Measurements from ENCODE around the gene TMPRSS4.

The TMPRSS4 gene

DNA sequence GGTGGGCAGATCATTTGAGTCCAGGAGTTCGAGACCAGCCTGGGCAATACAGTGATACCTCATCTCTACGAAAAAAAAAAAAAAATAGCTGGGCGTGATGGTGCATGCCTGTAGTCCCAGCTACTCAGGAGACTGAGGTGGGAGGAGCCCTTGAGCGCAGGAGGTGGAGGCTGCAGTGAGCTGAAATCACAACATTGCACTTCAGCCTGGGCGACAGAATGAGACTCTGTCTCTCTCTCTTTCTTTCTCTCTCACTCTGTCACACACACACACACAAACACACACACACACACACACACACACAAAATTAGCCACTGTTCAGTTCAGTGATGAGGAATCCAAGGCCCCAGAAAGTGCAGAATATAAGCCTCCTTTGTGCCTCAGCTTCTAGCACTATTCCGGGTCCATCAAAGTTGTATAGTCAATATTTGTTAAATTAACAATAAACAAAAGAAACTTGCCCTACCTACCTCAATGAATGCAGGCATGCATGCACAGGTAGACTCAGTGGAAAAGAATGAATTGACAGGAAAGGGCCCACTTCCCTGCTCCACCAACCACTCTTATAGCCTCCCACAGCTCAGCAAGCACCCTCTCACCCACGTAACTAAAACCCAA is 13.8 kb downstream of the TMPRSS4 start:
- Histone ChIP-seq H3K4me3 (ENCODE audit: low read length, poor library complexity, severe bottlenecking) (no peak overlapping the region), H3K9ac (ENCODE audit: low read depth, low read length, poor library complexity, severe bottlenecking) (no peak overlapping the region)

DNA sequence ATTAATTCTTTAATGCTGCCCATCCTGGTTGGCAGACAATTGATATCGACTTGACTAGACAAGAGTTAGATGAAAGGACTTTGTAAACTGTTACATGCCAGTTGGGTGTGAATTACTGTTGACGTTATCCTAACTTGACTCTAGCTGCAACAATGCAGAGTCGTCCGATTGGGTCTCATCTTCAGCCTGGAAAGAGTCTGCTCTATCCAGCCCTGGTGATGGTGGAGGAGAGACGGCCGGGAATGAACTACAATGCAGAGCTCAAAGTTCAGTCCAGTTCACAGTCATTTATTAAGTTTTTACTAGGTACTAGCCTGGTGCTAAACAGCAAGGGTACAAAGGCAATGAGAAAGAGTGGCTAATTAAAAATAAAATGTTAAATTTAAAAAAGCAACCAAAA is 14.8 kb downstream of the TMPRSS4 start:
- Histone ChIP-seq H3K4me2 (ENCODE audit: low read depth, low read length, poor library complexity, severe bottlenecking) (no peak overlapping the region), H3F3A (ENCODE audit: low read depth) (no peaks in the 10 kb centered on the region), H2AFZ (ENCODE audit: low read length) (no peak overlapping the region), H3K36me3 (ENCODE audit: insufficient read depth, low read length) (no peaks in the 10 kb centered on the region), H3K9me3 (ENCODE audit: insufficient read depth, low read depth, low read length) (peaks cover 7% of the 10 kb centered on the region; the same call in 1 of the 2 replicates), H3K79me2 (ENCODE audit: insufficient read depth, low read length) (no peaks in the 10 kb centered on the region), H3K9me2 (replicated peaks; ENCODE audit: low read depth, low read length) (no peaks in the 10 kb centered on the region), H3K27me3 (ENCODE audit: insufficient read depth, low read length, poor library complexity, severe bottlenecking) (no peaks in the 10 kb centered on the region), H3K9ac (ENCODE audit: low read depth, low read length, poor library complexity, severe bottlenecking) (no peak overlapping the region), H3K4me1 (ENCODE audit: insufficient read depth, low read length, poor library complexity, severe bottlenecking) (no peaks in the 10 kb centered on the region), H3K4me3 (ENCODE audit: low read length, poor library complexity, severe bottlenecking) (no peak overlapping the region), H4K20me1 (ENCODE audit: insufficient read depth, low read length, poor library complexity, severe bottlenecking) (no peaks in the 10 kb centered on the region)
- TF ChIP-seq, protein P1, sequence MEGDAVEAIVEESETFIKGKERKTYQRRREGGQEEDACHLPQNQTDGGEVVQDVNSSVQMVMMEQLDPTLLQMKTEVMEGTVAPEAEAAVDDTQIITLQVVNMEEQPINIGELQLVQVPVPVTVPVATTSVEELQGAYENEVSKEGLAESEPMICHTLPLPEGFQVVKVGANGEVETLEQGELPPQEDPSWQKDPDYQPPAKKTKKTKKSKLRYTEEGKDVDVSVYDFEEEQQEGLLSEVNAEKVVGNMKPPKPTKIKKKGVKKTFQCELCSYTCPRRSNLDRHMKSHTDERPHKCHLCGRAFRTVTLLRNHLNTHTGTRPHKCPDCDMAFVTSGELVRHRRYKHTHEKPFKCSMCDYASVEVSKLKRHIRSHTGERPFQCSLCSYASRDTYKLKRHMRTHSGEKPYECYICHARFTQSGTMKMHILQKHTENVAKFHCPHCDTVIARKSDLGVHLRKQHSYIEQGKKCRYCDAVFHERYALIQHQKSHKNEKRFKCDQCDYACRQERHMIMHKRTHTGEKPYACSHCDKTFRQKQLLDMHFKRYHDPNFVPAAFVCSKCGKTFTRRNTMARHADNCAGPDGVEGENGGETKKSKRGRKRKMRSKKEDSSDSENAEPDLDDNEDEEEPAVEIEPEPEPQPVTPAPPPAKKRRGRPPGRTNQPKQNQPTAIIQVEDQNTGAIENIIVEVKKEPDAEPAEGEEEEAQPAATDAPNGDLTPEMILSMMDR (conservative IDR thresholded peaks at IDR 0.05; ENCODE audit: low read length) = no peak
- TF ChIP-seq EZH2phosphoT487 (IDR thresholded peaks at IDR 0.05; ENCODE audit: borderline replicate concordance) = no peak

More for the DNA sequence above, 13.8 kb downstream of the TMPRSS4 start:
- H3K4me2 ChIP-seq (ENCODE audit: low read depth, low read length, poor library complexity, severe bottlenecking) = no peak overlapping the region
- H3K79me2 ChIP-seq (ENCODE audit: insufficient read depth, low read length) = no peaks in the 10 kb centered on the region
- no peaks in the 10 kb centered on the region for H3K36me3 ChIP-seq (ENCODE audit: insufficient read depth, low read length)
- TF ChIP-seq, protein P1 (conservative IDR thresholded peaks at IDR 0.05; ENCODE audit: low read length) = no peak
- no peak for TF ChIP-seq EZH2phosphoT487 (IDR thresholded peaks at IDR 0.05; ENCODE audit: borderline replicate concordance)
- no peaks in the 10 kb centered on the region for H3K4me1 ChIP-seq (ENCODE audit: insufficient read depth, low read length, poor library complexity, severe bottlenecking)
- no peak overlapping the region for H2AFZ ChIP-seq (ENCODE audit: low read length)
- no peaks in the 10 kb centered on the region for H3K27me3 ChIP-seq (ENCODE audit: insufficient read depth, low read length, poor library complexity, severe bottlenecking)
- H3F3A ChIP-seq (ENCODE audit: low read depth) = no peaks in the 10 kb centered on the region
- no peaks in the 10 kb centered on the region for H3K9me2 ChIP-seq (replicated peaks; ENCODE audit: low read depth, low read length)
- H3K9me3 ChIP-seq (ENCODE audit: insufficient read depth, low read depth, low read length) = peaks cover 7% of the 10 kb centered on the region; the same call in 1 of the 2 replicates
- H4K20me1 ChIP-seq (ENCODE audit: insufficient read depth, low read length, poor library complexity, severe bottlenecking) = no peaks in the 10 kb centered on the region

DNA sequence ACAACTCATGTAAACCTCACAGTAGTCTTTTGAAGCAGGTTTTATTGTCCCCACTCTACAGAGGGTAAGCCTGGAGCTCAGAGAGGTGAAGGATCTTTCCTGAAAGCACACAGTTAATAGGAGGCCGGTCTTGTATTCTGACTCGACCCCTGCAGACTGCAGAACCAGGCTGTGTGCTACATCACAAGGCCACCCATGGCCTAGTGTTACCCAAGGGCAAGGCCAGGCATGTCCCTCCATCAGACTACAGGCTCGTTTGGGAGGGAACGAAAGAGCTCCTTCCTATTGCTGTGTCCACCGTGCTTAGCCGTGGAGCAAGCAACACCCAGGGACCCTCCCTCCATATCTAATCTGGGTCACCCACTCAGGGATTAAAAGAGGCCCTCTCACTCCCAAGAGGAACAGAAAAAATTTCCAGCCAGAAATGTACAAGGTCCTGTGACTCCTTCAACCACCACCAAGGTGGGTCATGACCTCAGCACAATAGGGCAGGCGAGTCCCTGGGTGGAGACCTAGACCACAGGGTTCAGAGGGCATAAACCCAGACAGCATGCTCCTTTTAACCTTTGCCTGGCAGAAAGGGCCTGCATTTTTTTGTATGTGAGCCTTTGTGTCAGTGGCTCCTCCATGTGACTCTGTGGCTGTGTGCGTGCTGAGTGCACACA is 16.2 kb downstream of the TMPRSS4 start:
- Histone ChIP-seq H3K4me3 (ENCODE audit: low read length, poor library complexity, severe bottlenecking) (no peak overlapping the region), H3K79me2 (ENCODE audit: insufficient read depth, low read length) (no peaks in the 10 kb centered on the region), H3K36me3 (ENCODE audit: insufficient read depth, low read length) (no peaks in the 10 kb centered on the region), H4K20me1 (ENCODE audit: insufficient read depth, low read length, poor library complexity, severe bottlenecking) (no peaks in the 10 kb centered on the region), H2AFZ (ENCODE audit: low read length) (no peak overlapping the region), H3K4me1 (ENCODE audit: insufficient read depth, low read length, poor library complexity, severe bottlenecking) (no peaks in the 10 kb centered on the region), H3K27me3 (ENCODE audit: insufficient read depth, low read length, poor library complexity, severe bottlenecking) (no peaks in the 10 kb centered on the region), H3K9me2 (replicated peaks; ENCODE audit: low read depth, low read length) (no peaks in the 10 kb centered on the region), H3K4me2 (ENCODE audit: low read depth, low read length, poor library complexity, severe bottlenecking) (no peak overlapping the region), H3F3A (ENCODE audit: low read depth) (no peaks in the 10 kb centered on the region), H3K9me3 (ENCODE audit: insufficient read depth, low read depth, low read length) (no peaks in the 10 kb centered on the region), H3K9ac (ENCODE audit: low read depth, low read length, poor library complexity, severe bottlenecking) (no peak overlapping the region)
- no peak for TF ChIP-seq EZH2phosphoT487 (IDR thresholded peaks at IDR 0.05; ENCODE audit: borderline replicate concordance)
- TF ChIP-seq, protein P1 (conservative IDR thresholded peaks at IDR 0.05; ENCODE audit: low read length) = no peak
